Activated CD8-positive, alpha-beta memory T cell treated with anti-CD3 and anti-CD28 coated beads for 48 hours (primary cell): ENCODE results near the gene CUL4A.
A peak's percentile ranks its signal among the peaks of the same experiment; 100 is the strongest.

Source experiments
- DNase-seq, 3 experiments: peaks; one replicate each; pipeline ENCODE4 v3.0.0-alpha.2; 2020; ENCODE audit warnings: low read depth in 2 of 3, low spot score in 2 of 3

The CUL4A gene

GRCh38 chr13:113207890-113208420, 1.5 kb upstream of the CUL4A start:
- no peak for DNase-seq

GRCh38 chr13:113208421-113209335, 735 bp upstream of the CUL4A start, which contains the start of gene PCID2:
Gene PCID2 (minus strand): TSS chr13:113208669. CDS start chr13:113208634, 35 bp downstream.
- DNase-seq, result peak; percentile 77 to 91 (median 81)

DNA sequence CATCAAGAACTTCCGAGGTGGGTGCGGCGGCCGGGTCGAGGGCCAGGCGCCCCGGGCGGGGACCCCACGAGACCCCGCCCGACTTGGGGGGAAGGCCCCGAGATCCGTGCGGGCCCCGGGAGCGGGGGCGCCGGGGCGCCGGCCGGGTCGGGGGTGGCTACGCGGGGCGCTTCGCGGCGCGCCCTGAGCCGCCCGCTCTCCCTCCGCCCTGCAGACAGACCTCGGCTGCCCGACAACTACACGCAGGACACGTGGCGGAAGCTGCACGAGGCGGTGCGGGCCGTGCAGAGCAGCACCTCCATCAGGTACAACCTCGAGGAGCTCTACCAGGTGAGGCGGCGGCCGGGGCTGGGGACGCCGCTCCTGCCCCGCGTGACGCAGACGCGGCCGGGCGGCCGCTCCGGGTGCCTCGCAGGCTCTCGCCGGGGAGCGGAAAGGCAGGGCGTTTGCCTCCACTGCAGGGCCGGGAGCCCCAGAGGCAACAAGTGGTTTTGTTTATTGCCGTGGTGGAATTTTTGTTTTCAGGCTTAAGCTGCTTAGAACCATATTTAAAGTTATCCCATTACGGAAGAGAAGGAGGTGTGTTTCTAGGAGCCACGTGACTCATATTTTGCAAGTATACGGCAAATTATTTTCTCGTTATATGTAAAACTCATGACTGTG, 477 bp downstream of the CUL4A start:
- peak; percentile 22 to 51 (median 40) for DNase-seq

GRCh38 chr13:113210833-113211232, 1.4 kb downstream of the CUL4A start:
- DNase-seq, result no peak

- DNase-seq, result no peak
These were observed 2.4 kb downstream of the CUL4A start for GRCh38 chr13:113211774-113212173.

GRCh38 chr13:113216254-113217048, 7.0 kb downstream of the CUL4A start:
- DNase-seq, result no peak

DNA sequence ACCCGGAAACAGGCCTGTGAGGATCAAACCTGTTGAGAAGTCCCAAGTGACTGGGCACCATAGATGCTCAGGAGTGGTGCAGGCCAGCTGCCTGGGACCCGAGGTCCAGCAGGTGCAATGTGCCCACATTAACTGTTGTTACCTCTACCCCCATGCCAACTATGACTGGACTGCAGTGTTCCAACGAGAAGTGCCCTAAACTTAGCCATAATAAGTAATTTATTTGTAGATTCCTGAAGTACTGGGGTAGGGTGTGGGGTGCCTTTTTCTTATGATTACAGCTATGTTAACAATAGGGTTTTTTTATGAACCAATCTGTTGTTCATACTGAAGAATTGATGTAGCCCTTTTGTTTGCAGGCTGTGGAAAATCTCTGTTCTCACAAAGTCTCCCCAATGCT, 9.2 kb downstream of the CUL4A start:
- no peak for DNase-seq

GRCh38 chr13:113219256-113219940, 10.0 kb downstream of the CUL4A start:
- DNase-seq, result no peak

DNA sequence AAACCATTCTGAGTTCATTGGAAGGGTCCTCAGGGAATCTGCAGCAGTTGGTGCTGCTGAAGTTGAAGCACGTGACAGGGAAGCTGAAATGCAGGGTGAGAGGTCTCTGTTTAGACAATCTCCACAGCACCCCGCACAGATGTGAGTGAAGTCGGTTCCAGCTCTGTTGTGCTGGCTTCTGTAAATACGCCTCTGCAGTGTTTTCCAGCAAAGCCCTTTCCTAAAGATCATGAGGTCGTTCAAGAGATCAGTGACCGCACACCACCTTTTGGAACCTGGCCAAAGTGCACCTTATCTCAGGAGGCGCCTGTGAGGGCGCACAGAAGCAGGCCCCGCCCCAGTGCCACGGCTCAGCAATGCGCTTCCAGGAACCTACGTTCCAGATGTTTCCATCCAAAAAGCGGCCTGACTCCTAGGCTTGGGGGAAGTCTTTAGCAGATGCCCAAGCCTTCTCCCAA, 10.8 kb downstream of the CUL4A start:
- DNase-seq, result no peak

DNA sequence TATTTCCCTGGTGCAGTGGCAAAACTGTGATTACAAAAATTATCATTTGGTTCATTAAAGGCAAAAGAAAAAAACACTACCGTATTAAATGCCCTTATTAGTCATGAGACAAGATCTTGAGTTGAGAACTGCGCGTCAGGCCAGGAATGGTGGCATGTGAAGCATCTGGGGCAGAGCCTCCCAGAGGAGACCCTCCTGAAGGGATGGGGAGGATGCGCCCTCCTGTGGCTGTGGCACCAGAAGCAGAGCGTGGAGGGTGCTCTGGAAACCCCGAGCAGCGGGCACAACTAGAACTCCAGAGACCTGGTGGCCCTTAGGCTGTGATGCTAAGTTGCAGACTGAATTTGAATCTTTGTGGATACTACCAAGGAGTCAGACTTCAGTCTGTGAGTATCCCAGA, 11.5 kb downstream of the CUL4A start:
- no peak for DNase-seq

DNA sequence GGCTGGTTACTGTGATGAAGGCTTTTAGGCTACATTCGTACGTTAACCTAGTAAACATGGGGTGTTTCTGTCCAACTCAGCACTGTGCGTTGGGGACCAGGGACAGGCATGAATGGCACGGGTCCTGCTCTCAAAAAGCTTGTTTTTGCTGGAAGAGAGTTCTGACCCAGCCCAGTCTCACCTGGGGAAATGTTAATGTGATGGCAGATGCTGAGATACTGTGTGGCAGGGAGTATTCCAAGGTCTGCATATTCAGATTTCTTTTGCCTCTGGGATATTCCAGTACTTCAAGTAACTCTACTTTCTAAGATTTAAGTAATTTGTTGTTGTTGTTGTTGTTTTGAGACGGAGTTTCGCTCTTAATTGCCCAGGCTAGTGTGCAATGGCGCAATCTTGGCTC, 13.7 kb downstream of the CUL4A start:
- DNase-seq, result no peak

DNA sequence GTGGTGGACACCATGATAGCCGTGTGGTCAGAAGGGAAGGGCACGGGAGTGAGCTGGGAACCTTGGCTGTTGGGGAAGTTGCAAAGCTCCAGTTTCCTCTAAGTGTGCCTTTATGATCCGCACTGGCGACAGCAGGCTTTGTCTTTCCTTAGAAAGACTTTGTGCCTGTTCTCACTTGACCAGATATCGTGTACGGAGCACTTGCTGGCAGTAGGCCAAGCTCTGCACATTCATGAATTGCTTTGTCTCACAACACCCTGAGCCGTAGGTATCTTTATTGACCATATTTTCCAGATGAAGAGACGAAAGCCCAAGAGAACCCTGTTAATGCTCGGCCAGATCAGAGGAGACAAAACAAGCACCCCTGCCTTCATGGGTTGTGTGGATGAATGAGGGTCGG, 15.1 kb downstream of the CUL4A start:
- DNase-seq, result no peak

GRCh38 chr13:113225515-113225914, 16.1 kb downstream of the CUL4A start:
- DNase-seq, result no peak

- no peak for DNase-seq
These were observed 17.5 kb downstream of the CUL4A start for GRCh38 chr13:113226873-113227450.

- DNase-seq, result no peak
These were observed 19.7 kb downstream of the CUL4A start for GRCh38 chr13:113229161-113229560.

GRCh38 chr13:113229791-113230190, 20.4 kb downstream of the CUL4A start:
- no peak for DNase-seq

- DNase-seq, result peak in 1 of 3 experiments; percentile 18
These were observed 22.1 kb downstream of the CUL4A start for GRCh38 chr13:113231306-113232207.

DNA sequence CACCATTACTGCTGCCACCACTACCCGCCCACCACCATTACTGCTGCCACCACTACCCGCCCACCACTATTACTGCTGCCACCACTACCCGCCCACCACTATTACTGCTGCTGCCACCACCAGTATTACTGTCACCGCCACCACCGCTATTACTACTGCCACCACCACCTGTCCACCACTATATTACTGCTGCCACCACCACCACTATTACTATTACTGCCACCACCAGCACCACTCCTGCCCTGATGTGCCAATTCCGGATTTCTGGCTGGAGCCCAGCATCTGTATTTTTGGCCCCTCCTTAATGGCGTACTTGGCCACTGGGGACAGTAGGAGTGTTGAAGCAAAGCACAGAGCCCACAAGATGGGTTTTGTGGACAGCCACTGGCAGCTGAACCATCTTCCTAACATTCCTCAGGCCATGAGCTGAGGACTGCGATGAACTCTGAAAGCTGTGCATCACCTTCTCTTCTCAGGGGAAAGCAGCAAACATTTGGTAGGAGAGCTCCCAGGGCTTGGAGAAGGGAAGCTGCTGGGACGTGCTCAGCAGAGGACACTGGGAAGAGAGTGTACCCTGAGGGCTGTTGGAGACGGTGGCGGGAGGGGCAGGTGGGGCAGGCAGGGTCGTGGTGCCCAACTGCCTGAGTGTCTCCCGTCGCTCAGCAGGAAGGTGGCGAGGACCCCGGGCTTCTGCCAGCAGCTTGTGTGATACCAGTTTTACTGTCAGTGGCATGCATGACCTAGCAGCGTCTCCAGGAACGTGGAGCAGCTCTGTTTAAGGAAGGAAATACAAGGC, 23.0 kb downstream of the CUL4A start:
- no peak for DNase-seq
